HCT116 (cell line): ENCODE data around the gene PDIK1L. TPM values are rescaled to one million over a fixed set of nuclear protein-coding genes. Genes with fewer than 3 reads are reported as not detected.

Source experiments
- ATAC-seq: fragments of 200-7000 bp; cut with Tn5 transposase; 2 replicates; pipeline ENCODE4 v1.9.1; 2020; ENCODE audit warnings: mild to moderate bottlenecking, moderate library complexity
- BruUV-seq: library from RNA; stranded (reverse); fragments of 400-500 nt; replicated peaks from 2 replicates; lab custom pipeline; 2021; lab: Mats Ljungman, UMichigan
- CTCF ChIA-PET: fragments of 300-600 bp; sonication (Branson Sonifier 250); formaldehyde crosslinking; loops from one replicate; lab custom pipeline; 2021; ENCODE audit warnings: antibody characterized with exemption; lab: Charles Lee
- POLR2A ChIA-PET: fragments of 300-600, 350-600 bp; sonication (Branson Sonifier 250); formaldehyde crosslinking; loops from one replicate; lab custom pipeline; 2021; ENCODE audit warnings: antibody characterized with exemption; lab: Charles Lee
- RAD21 ChIA-PET, 2 experiments: fragments of 300-600 bp; sonication (Branson Sonifier 250); formaldehyde crosslinking; loops; one replicate each; lab custom pipeline; 2023; ENCODE audit warnings: low total read pairs in 2 of 2; ENCODE audit not compliant: uncharacterized antibody in 2 of 2, unreplicated experiment in 2 of 2, low non-redundant PET in 1 of 2; lab: Charles Lee
- DNase-seq: peaks from one replicate; pipeline ENCODE4 v3.0.0-alpha.2; 2010; ENCODE audit warnings: low read depth, low spot score
- H2AFZ ChIP-seq: fragments of 200-600 bp; shearing (Covaris generic), sonication (generic); 2 replicates; pipeline ENCODE4 v1.6.1; 2017; ENCODE audit warnings: low read depth, mixed run types, mixed read lengths, antibody characterized with exemption, low read length; ENCODE audit not compliant: poor library complexity, severe bottlenecking
- H3K27ac ChIP-seq: 2 replicates; pipeline ENCODE4 v1.5.1; 2012; ENCODE audit warnings: low read depth, low read length
- H3K27me3 ChIP-seq: fragments of 200-600 bp; sonication (generic); 2 replicates; pipeline ENCODE4 v1.6.1; 2016; ENCODE audit warnings: mixed run types, low read length, mixed read lengths; ENCODE audit not compliant: insufficient read depth
- H3K36me3 ChIP-seq, 2 experiments: fragments of 200-500 bp in 1 of 2; fragments of 200-600 bp in 1 of 2; sonication (Bioruptor generic) in 1 of 2; sonication (generic) in 1 of 2; 2 replicates each; pipeline versions ENCODE4 v1.5.1 to v1.6.1; 2014 to 2016; ENCODE audit warnings: low read length in 2 of 2, inconsistent platforms in 1 of 2, mixed read lengths in 1 of 2, mixed run types in 1 of 2; ENCODE audit not compliant: insufficient read depth in 2 of 2, control insufficient read depth in 1 of 2
- H3K4me1 ChIP-seq, 2 experiments: fragments of 200-600 bp in 1 of 2; sonication (generic) in 1 of 2; 2 replicates each; pipeline versions ENCODE4 v1.5.1 to v1.6.1; 2012 to 2017; ENCODE audit warnings: low read length in 2 of 2, inconsistent platforms in 1 of 2, mild to moderate bottlenecking in 1 of 2, mixed read lengths in 1 of 2, mixed run types in 1 of 2, moderate library complexity in 1 of 2; ENCODE audit not compliant: insufficient read depth in 2 of 2, control insufficient read depth in 1 of 2
- H3K4me2 ChIP-seq: fragments of 200-600 bp; sonication (generic); 2 replicates; pipeline ENCODE4 v1.6.1; 2017; ENCODE audit warnings: mixed run types, low read length, mixed read lengths
- H3K4me3 ChIP-seq, 2 experiments: fragments of 200-600 bp in 1 of 2; sonication (generic) in 1 of 2; replicated peaks in 1 of 2; 2 replicates each; pipeline ENCODE4 v1.5.1; 2011 to 2016; ENCODE audit warnings: low read length in 2 of 2, control low read depth in 1 of 2, low read depth in 1 of 2, mild to moderate bottlenecking in 1 of 2, mixed read lengths in 1 of 2, mixed run types in 1 of 2
- H3K79me2 ChIP-seq: fragments of 200-600 bp; sonication (generic); 2 replicates; pipeline ENCODE4 v1.6.1; 2017; ENCODE audit warnings: mild to moderate bottlenecking, mixed run types, low read length, moderate library complexity, mixed read lengths; ENCODE audit not compliant: insufficient read depth
- H3K9ac ChIP-seq: fragments of 200-600 bp; sonication (generic); 2 replicates; pipeline ENCODE4 v1.6.1; 2016; ENCODE audit warnings: low read length, mixed read lengths
- H3K9me2 ChIP-seq: fragments of 200-600 bp; sonication (generic), shearing (Covaris generic); 2 replicates; pipeline ENCODE4 v1.6.1; 2017; ENCODE audit warnings: mixed run types, mild to moderate bottlenecking, moderate library complexity; ENCODE audit not compliant: insufficient read depth
- H3K9me3 ChIP-seq, 2 experiments: fragments of 200-500 bp in 1 of 2; fragments of 200-600 bp in 1 of 2; sonication (Bioruptor generic) in 1 of 2; sonication (generic) in 1 of 2; 2 replicates each; pipeline ENCODE4 v1.6.1; 2014 to 2017; ENCODE audit warnings: low read length in 2 of 2, mixed read lengths in 2 of 2, inconsistent platforms in 1 of 2, low read depth in 1 of 2, mild to moderate bottlenecking in 1 of 2, mixed run types in 1 of 2, moderate library complexity in 1 of 2; ENCODE audit not compliant: control insufficient read depth in 1 of 2, insufficient read depth in 1 of 2
- H4K20me1 ChIP-seq: fragments of 200-600 bp; sonication (generic), shearing (Covaris generic); 2 replicates; pipeline ENCODE4 v1.6.1; 2017; ENCODE audit warnings: mixed run types, mild to moderate bottlenecking, moderate library complexity; ENCODE audit not compliant: insufficient read depth
- CEBPB ChIP-seq: IDR thresholded peaks from 2 replicates; pipeline ENCODE4 v1.6.1; 2012; ENCODE audit warnings: low read depth
- ELF1 ChIP-seq: IDR thresholded peaks from 2 replicates; pipeline ENCODE4 v1.6.1; 2012; ENCODE audit warnings: low read depth, borderline replicate concordance
- EZH2 ChIP-seq: fragments of 200-600 bp; sonication (generic); IDR thresholded peaks from 2 replicates; pipeline ENCODE4 v1.6.1; 2017; ENCODE audit warnings: antibody characterized with exemption, mixed run types
- FOSL1 ChIP-seq: IDR thresholded peaks from 2 replicates; pipeline ENCODE4 v1.6.1; 2012; ENCODE audit warnings: low read depth
- MAX ChIP-seq: IDR thresholded peaks from 2 replicates; pipeline ENCODE4 v1.6.1; 2012
- POLR2AphosphoS5 ChIP-seq: IDR thresholded peaks from 2 replicates; pipeline ENCODE4 v1.6.1; 2011; ENCODE audit warnings: mild to moderate bottlenecking, low read depth, low read length, moderate library complexity
- RAD21 ChIP-seq: IDR thresholded peaks from 2 replicates; pipeline ENCODE4 v1.6.1; 2012; ENCODE audit warnings: low read depth, mild to moderate bottlenecking
- SIN3A ChIP-seq: IDR thresholded peaks from 2 replicates; pipeline ENCODE4 v1.6.1; 2012; ENCODE audit warnings: low read depth
- SP1 ChIP-seq: IDR thresholded peaks from 2 replicates; pipeline ENCODE4 v1.6.1; 2012; ENCODE audit warnings: low read depth
- TCF7L2 ChIP-seq: IDR thresholded peaks from 2 replicates; pipeline ENCODE4 v1.7.0; 2011; ENCODE audit warnings: borderline replicate concordance, inconsistent platforms; ENCODE audit not compliant: insufficient read depth, insufficient read length; ENCODE audit errors: extremely low read depth
- YY1 ChIP-seq: IDR thresholded peaks from 2 replicates; pipeline ENCODE4 v1.6.1; 2011; ENCODE audit warnings: low read length, low read depth, moderate library complexity, mild to moderate bottlenecking; ENCODE audit not compliant: insufficient replicate concordance; ENCODE audit errors: extremely low read depth
- ZBTB33 ChIP-seq: IDR thresholded peaks from 2 replicates; pipeline ENCODE4 v1.6.1; 2011; ENCODE audit warnings: mild to moderate bottlenecking, low read length, moderate library complexity; ENCODE audit not compliant: insufficient replicate concordance; ENCODE audit errors: extremely low read depth
- ZNF274 ChIP-seq: fragments of 200-500 bp; sonication (Bioruptor generic); IDR thresholded peaks from 2 replicates; pipeline ENCODE4 v1.6.1; 2014; ENCODE audit warnings: mild to moderate bottlenecking, low read depth, low read length, inconsistent platforms
- intact Hi-C: fragments of 100-400 bp; cut with micrococcal nuclease; formaldehyde crosslinking; loops from 2 replicates; pipeline ENCODE4 v1.10.0; 2022
- total RNA-seq: library from RNA; stranded (reverse); gene quantifications from one replicate; pipeline ENCODE4 v1.2.1, GENCODE V29; 2021; ENCODE audit not compliant: unreplicated experiment
- TF ChIP-seq, protein P1 (sequence below), 3 experiments: fragments of 200-600 bp in 1 of 3; sonication (generic) in 1 of 3; IDR thresholded peaks in 2 of 3; conservative IDR thresholded peaks in 1 of 3; 2 replicates each; pipeline ENCODE4 v1.5.1; 2012 to 2017; ENCODE audit warnings: low read depth in 2 of 3, low read length in 2 of 3, antibody characterized with exemption in 1 of 3, borderline replicate concordance in 1 of 3, control low read depth in 1 of 3, mild to moderate bottlenecking in 1 of 3, mixed read lengths in 1 of 3, mixed run types in 1 of 3, moderate library complexity in 1 of 3; ENCODE audit not compliant: insufficient read depth in 1 of 3

Gene PDIK1L
- total RNA-seq, 1 experiment from 2014 or later: 8.8 TPM

DNA sequence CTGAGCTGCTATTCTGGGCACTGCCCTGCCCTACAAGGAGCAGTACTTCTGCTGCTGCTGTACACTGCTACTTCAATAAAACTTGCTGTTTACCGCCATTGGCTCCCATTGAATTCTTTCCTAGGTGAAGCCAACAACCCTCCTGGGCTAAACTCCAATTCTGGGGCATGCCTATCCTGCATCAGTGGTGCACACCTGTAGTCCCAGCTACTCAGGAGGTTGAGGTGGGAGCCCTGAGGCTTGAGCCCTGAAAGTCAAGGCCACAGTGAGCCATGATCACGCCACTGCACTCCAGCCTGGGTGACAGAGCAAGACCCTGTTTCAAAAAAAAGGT lies 21.2 kb downstream of the PDIK1L start:
- H3K27me3 ChIP-seq: no peaks in the 10 kb centered on the region
- peaks cover 0 to 5% of the 10 kb centered on the region in 2 experiments; a peak in 1 of 4 replicates for H3K4me1 ChIP-seq
- H3K9me3 ChIP-seq: no peaks in the 10 kb centered on the region
- ChIA-PET CTCF (no interaction called here), POLR2A (no interaction called here), RAD21 (no interaction called here)
- no peak overlapping the region for H3K27ac ChIP-seq
- H3K79me2 ChIP-seq: no peaks in the 10 kb centered on the region
- no peak for TF ChIP-seq SIN3A
- no peak for TF ChIP-seq MAX
- DNase-seq: no peak
- no peak overlapping the region for H2AFZ ChIP-seq
- H3K9ac ChIP-seq: no peak overlapping the region
- H3K36me3 ChIP-seq: no peaks in the 10 kb centered on the region
- 0 out of 2 replicates have a peak, but pooled peaks cover 3% of the 10 kb centered on the region for H3K9me2 ChIP-seq
- H4K20me1 ChIP-seq: no peaks in the 10 kb centered on the region
- H3K4me3 ChIP-seq: no peak overlapping the region
- 0 out of 2 replicates have a peak, but pooled peaks have one; percentile 11 for ATAC-seq
- no peak overlapping the region for H3K4me2 ChIP-seq
- no TSS peak for BruUV-seq
- intact Hi-C loops: no loop called here

DNA sequence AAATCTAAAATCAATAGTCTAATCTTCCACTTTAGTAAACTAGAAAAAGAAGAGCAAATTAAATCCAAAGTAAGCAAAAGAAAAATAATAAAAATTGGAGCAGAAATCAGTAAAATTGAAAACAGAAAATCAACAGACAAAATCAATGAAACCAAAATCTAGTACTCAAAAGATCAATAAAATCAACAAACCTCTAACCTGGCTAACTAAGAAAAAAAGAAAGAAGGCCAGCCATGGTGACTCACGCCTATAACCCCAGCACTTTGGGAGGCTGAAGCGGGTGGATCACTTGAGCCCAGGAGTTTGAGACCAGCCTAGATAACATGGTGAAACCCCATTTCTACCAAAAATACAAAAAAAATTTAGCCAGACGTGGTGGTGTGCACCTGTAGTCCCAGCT lies 22.8 kb downstream of the PDIK1L start:
- no peak for DNase-seq
- no peaks in the 10 kb centered on the region for H3K36me3 ChIP-seq
- BruUV-seq: no TSS peak
- POLR2A ChIA-PET: no interaction called here
- no peaks in the 10 kb centered on the region for H3K79me2 ChIP-seq
- no peak for ATAC-seq
- RAD21 ChIA-PET: no interaction called here
- H3K4me2 ChIP-seq: no peak overlapping the region
- H2AFZ ChIP-seq: no peak overlapping the region
- 0 out of 2 replicates have a peak, but pooled peaks cover 3% of the 10 kb centered on the region for H3K9me2 ChIP-seq
- CTCF ChIA-PET: no interaction called here
- H3K4me1 ChIP-seq: peaks cover 0 to 8% of the 10 kb centered on the region in 2 experiments; a peak in 2 of 4 replicates
- intact Hi-C loops: no loop called here
- H3K9me3 ChIP-seq: no peaks in the 10 kb centered on the region
- no peak overlapping the region for H3K9ac ChIP-seq
- no peaks in the 10 kb centered on the region for H3K27me3 ChIP-seq
- H3K27ac ChIP-seq: no peak overlapping the region
- no peak overlapping the region for H3K4me3 ChIP-seq
- TF ChIP-seq FOSL1: no peak
- TF ChIP-seq SIN3A: no peak
- TF ChIP-seq, protein P1, sequence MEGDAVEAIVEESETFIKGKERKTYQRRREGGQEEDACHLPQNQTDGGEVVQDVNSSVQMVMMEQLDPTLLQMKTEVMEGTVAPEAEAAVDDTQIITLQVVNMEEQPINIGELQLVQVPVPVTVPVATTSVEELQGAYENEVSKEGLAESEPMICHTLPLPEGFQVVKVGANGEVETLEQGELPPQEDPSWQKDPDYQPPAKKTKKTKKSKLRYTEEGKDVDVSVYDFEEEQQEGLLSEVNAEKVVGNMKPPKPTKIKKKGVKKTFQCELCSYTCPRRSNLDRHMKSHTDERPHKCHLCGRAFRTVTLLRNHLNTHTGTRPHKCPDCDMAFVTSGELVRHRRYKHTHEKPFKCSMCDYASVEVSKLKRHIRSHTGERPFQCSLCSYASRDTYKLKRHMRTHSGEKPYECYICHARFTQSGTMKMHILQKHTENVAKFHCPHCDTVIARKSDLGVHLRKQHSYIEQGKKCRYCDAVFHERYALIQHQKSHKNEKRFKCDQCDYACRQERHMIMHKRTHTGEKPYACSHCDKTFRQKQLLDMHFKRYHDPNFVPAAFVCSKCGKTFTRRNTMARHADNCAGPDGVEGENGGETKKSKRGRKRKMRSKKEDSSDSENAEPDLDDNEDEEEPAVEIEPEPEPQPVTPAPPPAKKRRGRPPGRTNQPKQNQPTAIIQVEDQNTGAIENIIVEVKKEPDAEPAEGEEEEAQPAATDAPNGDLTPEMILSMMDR (IDR thresholded peaks at IDR 0.05 in 2 of 3, conservative IDR thresholded peaks at IDR 0.05 in 1 of 3; ENCODE audit: borderline replicate concordance in 1 of 3, insufficient read depth in 1 of 3, low read depth in 2 of 3, low read length in 2 of 3): no peak
- no peak for TF ChIP-seq SP1
- TF ChIP-seq ELF1: no peak
- TF ChIP-seq EZH2: no peak
- TF ChIP-seq RAD21: no peak
- no peak for TF ChIP-seq MAX
- TF ChIP-seq YY1: no peak
- no peak for TF ChIP-seq TCF7L2
- TF ChIP-seq ZNF274: no peak
- no peak for TF ChIP-seq POLR2AphosphoS5
- TF ChIP-seq ZBTB33: no peak
- TF ChIP-seq CEBPB: no peak
- H4K20me1 ChIP-seq: no peaks in the 10 kb centered on the region
